GM12878 (cell line): ENCODE measurements around the gene ATP6V0E1.

Experiments
- BACH1 ChIP-seq: fragments of 450-650 bp; IDR thresholded peaks from 2 replicates; pipeline ENCODE4 v1.6.1; 2017; ENCODE audit warnings: mild to moderate bottlenecking, borderline replicate concordance
- ELK1 ChIP-seq: IDR thresholded peaks from 2 replicates; pipeline ENCODE4 v1.6.1; 2012; ENCODE audit warnings: low read depth, low read length, improper control_type of control experiment
- ETV6 ChIP-seq, 2 experiments: fragments of 450-650 bp in 1 of 2; IDR thresholded peaks in 1 of 2; conservative IDR thresholded peaks in 1 of 2; 2 replicates each; pipeline ENCODE4 v1.6.1; 2014; ENCODE audit warnings: antibody characterized with exemption in 1 of 2, borderline replicate concordance in 1 of 2, low read depth in 1 of 2, mild to moderate bottlenecking in 1 of 2, moderate library complexity in 1 of 2
- NR2C2 ChIP-seq: IDR thresholded peaks from 2 replicates; pipeline ENCODE4 v1.6.1; 2011; ENCODE audit warnings: borderline replicate concordance, low read depth; ENCODE audit not compliant: control insufficient read depth, insufficient read length
- PAX8 ChIP-seq: fragments of 450-650 bp; IDR thresholded peaks from 2 replicates; pipeline ENCODE4 v1.6.1; 2017; ENCODE audit warnings: mild to moderate bottlenecking, moderate library complexity
- PBX3 ChIP-seq: IDR thresholded peaks from 2 replicates; pipeline ENCODE4 v1.6.1; 2011; ENCODE audit warnings: mild to moderate bottlenecking, low read depth, low read length, moderate library complexity; ENCODE audit not compliant: insufficient replicate concordance
- POLR2A ChIP-seq: IDR thresholded peaks from 2 replicates; pipeline ENCODE4 v1.6.1; 2011; ENCODE audit warnings: low read depth, mild to moderate bottlenecking, low read length
- POU2F2 ChIP-seq: IDR thresholded peaks from 3 replicates; pipeline ENCODE4 v1.6.1; 2011; ENCODE audit warnings: low read depth, mild to moderate bottlenecking, low read length, borderline replicate concordance

GRCh38 chr5:173015192-173015591 is 31.6 kb downstream of the ATP6V0E1 start:
- TF ChIP-seq POU2F2 = no peak
- no peak for TF ChIP-seq PAX8
- no peak for TF ChIP-seq ELK1
- no peak for TF ChIP-seq ETV6 (conservative IDR thresholded peaks at IDR 0.05 in 1 of 2, IDR thresholded peaks at IDR 0.05 in 1 of 2; ENCODE audit: borderline replicate concordance in 1 of 2, low read depth in 1 of 2)
- no peak for TF ChIP-seq NR2C2
- no peak for TF ChIP-seq PBX3
- TF ChIP-seq BACH1 = no peak
- TF ChIP-seq POLR2A = no peak
